GM23248 (cell line): Measurements from ENCODE around the gene GDF7.

Source experiments
- EZH2 ChIP-seq: fragments of 200-600 bp; sonication (generic); IDR thresholded peaks from 2 replicates; pipeline ENCODE4 v1.6.1; 2018; ENCODE audit warnings: antibody characterized with exemption, mild to moderate bottlenecking; ENCODE audit not compliant: insufficient read depth, poor library complexity, severe bottlenecking
- EZH2phosphoT487 ChIP-seq: fragments of 200-600 bp; sonication (generic); IDR thresholded peaks from 2 replicates; pipeline ENCODE4 v1.6.1; 2018; ENCODE audit warnings: antibody characterized with exemption, moderate library complexity, mild to moderate bottlenecking, low read depth; ENCODE audit not compliant: insufficient read depth

GRCh38 chr2:20618886-20619521, 47.9 kb upstream of the GDF7 start:
- no peak for TF ChIP-seq EZH2
- TF ChIP-seq EZH2phosphoT487: no peak
